AG10803 (cell line): ENCODE results near the gene VWA7.
"Not testable (repeated sequence)": the region's sequence is repeated elsewhere in the genome, so short reads cannot be mapped to it uniquely, and the experiment has no call there.

Experiments used
- DNase-seq: peaks from one replicate; pipeline ENCODE4 v3.0.0; 2010; ENCODE audit warnings: low read depth
- H3K4me3 ChIP-seq: 2 replicates; pipeline ENCODE4 v1.5.1; 2011; ENCODE audit warnings: mild to moderate bottlenecking, low read length, control low read depth
- TF ChIP-seq, protein P1 (sequence below): conservative IDR thresholded peaks from 2 replicates; pipeline ENCODE4 v1.5.1; 2011; ENCODE audit warnings: mild to moderate bottlenecking, low read length, control low read depth, inconsistent platforms

The VWA7 gene

DNA sequence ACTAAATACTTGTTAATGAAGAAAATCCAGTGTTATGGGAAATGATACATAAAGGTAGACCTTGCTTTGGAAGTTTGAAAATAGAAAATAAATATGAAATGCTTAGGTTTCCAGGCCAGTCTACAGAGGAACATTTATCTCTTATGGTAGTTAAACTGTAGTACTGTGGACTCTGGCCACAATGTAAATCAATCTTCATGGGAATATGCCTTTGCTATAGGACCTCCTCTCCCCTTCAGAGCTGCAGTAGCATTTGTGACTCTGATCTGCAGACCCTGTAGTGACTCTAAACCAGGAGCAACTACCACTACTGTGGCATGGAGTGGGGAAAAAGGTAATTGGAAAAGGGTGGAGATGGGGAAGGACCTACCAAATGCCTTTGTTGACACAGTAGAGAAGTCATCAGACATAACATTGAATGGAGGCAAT, 42.8 kb upstream of the VWA7 start:
- DNase-seq, result no peak
- TF ChIP-seq, protein P1, sequence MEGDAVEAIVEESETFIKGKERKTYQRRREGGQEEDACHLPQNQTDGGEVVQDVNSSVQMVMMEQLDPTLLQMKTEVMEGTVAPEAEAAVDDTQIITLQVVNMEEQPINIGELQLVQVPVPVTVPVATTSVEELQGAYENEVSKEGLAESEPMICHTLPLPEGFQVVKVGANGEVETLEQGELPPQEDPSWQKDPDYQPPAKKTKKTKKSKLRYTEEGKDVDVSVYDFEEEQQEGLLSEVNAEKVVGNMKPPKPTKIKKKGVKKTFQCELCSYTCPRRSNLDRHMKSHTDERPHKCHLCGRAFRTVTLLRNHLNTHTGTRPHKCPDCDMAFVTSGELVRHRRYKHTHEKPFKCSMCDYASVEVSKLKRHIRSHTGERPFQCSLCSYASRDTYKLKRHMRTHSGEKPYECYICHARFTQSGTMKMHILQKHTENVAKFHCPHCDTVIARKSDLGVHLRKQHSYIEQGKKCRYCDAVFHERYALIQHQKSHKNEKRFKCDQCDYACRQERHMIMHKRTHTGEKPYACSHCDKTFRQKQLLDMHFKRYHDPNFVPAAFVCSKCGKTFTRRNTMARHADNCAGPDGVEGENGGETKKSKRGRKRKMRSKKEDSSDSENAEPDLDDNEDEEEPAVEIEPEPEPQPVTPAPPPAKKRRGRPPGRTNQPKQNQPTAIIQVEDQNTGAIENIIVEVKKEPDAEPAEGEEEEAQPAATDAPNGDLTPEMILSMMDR, result no peak
- no peak overlapping the region for H3K4me3 ChIP-seq

DNA sequence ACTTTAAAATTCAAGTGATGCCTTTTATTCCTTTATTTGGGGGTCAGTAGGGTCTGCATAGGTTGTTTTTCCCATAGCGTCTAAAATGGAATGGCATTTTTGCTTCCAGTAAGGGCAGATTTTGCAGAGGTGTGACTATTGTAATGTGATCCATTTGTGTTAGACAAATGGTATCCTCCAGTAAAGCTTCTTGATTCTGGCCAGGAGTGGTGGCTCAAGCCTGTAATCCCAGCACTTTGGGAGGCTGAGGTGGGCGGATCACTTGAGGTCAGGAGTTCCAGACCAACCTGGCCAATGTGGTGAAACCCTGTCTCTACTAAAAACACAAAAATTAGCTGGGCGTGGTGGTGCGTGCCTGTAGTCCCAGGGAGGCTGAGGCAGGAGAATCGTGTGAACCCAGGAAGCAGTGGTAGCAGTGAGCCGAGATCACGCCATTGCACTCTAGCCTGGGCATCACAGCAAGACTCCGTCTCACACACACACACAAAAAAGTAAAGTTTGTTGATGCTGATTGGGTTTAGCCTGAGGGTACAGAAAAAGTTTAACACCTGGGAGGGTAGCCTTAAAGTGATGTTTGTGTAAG, 40.9 kb upstream of the VWA7 start:
- peak overlapping the region; percentile 70 for H3K4me3 ChIP-seq
- not testable (repeated sequence) for DNase-seq

DNA sequence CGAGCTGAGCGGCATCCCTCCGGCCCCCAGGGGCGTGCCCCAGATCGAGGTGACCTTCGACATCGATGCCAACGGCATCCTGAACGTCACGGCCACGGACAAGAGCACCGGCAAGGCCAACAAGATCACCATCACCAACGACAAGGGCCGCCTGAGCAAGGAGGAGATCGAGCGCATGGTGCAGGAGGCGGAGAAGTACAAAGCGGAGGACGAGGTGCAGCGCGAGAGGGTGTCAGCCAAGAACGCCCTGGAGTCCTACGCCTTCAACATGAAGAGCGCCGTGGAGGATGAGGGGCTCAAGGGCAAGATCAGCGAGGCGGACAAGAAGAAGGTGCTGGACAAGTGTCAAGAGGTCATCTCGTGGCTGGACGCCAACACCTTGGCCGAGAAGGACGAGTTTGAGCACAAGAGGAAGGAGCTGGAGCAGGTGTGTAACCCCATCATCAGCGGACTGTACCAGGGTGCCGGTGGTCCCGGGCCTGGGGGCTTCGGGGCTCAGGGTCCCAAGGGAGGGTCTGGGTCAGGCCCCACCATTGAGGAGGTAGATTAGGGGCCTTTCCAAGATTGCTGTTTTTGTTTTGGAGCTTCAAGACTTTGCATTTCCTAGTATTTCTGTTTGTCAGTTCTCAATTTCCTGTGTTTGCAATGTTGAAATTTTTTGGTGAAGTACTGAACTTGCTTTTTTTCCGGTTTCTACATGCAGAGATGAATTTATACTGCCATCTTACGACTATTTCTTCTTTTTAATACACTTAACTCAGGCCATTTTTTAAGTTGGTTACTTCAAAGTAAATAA, 40.2 kb upstream of the VWA7 start:
- H3K4me3 ChIP-seq, result peak overlapping the region; percentile 70
- DNase-seq, result peak; percentile 44

DNA sequence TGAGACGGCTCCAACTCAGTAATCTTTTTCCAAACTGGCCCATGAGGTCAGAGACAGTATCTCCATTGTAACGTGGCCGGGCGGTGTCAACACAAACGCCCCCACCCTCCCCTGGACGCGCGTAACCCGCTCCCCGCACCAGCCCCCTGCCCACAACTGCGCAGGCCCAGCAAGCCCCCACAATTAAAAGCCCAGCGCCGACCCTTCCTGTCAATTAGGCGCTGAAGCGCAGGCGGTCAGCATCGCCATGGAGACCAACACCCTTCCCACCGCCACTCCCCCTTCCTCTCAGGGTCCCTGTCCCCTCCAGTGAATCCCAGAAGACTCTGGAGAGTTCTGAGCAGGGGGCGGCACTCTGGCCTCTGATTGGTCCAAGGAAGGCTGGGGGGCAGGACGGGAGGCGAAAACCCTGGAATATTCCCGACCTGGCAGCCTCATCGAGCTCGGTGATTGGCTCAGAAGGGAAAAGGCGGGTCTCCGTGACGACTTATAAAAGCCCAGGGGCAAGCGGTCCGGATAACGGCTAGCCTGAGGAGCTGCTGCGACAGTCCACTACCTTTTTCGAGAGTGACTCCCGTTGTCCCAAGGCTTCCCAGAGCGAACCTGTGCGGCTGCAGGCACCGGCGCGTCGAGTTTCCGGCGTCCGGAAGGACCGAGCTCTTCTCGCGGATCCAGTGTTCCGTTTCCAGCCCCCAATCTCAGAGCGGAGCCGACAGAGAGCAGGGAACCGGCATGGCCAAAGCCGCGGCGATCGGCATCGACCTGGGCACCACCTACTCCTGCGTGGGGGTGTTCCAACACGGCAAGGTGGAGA, 38.1 kb upstream of the VWA7 start, which contains the start of the genes HSPA1A and HSPA1L:
Gene HSPA1A (plus strand): TSS at position 519 of the 814 bp plus-strand sequence. CDS start 214 bp downstream, at position 733.
Gene HSPA1L (minus strand): TSS at position 259 of the 814 bp plus-strand sequence. CDS start 3,311 bp downstream, outside the sequence.
- DNase-seq, result peak; percentile 96
- TF ChIP-seq, protein P1, result no peak
- H3K4me3 ChIP-seq, result peak within 1 kb of the TSS; percentile 87

DNA sequence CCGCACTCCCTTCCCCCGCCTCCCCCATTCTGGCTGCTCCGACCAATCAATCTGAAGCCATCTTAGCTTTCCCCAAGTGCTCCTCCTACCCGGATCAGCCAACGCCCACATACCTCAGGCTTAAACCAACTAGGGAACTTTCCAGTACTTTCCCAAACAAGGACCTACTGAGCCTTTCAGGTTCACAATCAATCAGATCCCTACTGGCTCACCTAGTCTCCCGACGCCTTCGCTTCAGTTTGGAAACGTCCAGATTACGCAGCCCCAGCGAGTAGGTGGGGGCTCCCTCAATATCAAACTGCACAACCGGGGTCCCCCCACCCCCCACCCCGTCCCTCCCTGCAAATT, 37.5 kb upstream of the VWA7 start:
- H3K4me3 ChIP-seq, result peak overlapping the region; percentile 87

DNA sequence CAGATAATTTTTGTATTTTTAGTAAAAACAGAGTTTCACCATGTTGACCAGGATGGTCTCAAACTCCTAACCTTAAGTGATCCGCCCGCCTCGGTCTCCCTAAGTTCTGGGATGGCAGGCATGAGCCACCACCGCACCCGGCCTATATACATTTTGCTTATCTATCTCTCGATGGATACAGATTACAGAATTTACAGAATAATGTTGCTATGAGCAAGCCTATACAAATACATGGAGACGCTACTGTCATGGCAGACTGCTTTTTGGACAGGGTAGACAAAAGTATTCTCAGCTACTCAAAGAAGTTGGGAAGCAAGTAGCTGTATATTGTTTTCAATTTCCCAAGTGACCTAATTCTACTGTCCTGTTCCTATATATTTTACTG, 36.3 kb upstream of the VWA7 start:
- no peak overlapping the region for H3K4me3 ChIP-seq
- TF ChIP-seq, protein P1, result no peak
- DNase-seq, result no peak

More for the DNA sequence above, 37.5 kb upstream of the VWA7 start:
- peak; percentile 98 for DNase-seq
- TF ChIP-seq, protein P1, result no peak

DNA sequence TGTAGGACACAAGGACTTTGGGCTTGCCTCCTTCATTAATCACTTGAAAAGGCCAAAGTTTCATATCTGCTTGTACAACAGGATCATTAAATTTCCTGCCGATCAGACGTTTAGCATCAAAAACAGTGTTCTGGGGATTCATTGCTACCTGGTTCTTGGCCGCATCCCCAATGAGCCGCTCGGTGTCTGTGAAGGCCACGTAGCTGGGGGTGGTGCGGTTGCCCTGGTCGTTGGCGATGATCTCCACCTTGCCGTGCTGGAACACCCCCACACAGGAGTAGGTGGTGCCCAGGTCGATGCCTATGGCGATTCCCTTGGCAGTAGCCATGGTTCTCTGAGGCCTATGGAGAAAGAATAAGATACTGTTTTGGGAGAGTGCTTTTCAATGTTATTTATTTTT, 34.5 kb upstream of the VWA7 start:
- no peak overlapping the region for H3K4me3 ChIP-seq
- TF ChIP-seq, protein P1, result no peak
- DNase-seq, result no peak

DNA sequence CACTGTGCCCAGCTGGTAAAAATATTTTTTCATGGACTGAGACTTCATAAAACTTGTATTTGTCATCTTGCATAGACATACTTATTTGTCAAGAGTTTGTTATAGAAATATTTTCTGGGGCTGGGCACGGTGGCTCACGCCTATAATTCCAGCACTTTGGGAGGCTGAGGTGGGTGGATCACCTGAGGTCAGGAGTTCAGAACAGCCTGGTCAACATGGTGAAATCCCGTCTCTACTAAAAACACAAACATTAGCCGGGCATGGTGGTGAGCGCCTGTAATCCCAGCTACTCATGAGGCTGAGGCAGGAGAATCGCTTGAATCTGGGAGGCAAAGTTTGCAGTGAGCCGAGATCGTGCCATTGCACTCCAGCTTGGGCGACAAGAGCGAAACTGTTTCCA, 31.5 kb upstream of the VWA7 start:
- not testable (repeated sequence) for H3K4me3 ChIP-seq, DNase-seq
